GM20431 (cell line): Measurements from ENCODE around the gene GYPC.
"Not testable (repeated sequence)": the region's sequence is repeated elsewhere in the genome, so short reads cannot be mapped to it uniquely, and the experiment has no call there.

Source experiments
- in situ Hi-C: fragments of 300-500 bp; cut with MseI, MboI; formaldehyde crosslinking; loops from one replicate; pipeline ENCODE4 v1.15.0; 2020; ENCODE audit warnings: low sequenced_read_pairs; ENCODE audit not compliant: unreplicated experiment

GYPC gene

GRCh38 chr2:126664639-126665038 lies 8.7 kb downstream of the GYPC start:
- in situ Hi-C loops = no loop called here

- in situ Hi-C loops = no loop called here
Observed at GRCh38 chr2:126665483-126665882, 9.5 kb downstream of the GYPC start.

- in situ Hi-C loops = no loop called here
Observed at GRCh38 chr2:126668254-126668653, 12.3 kb downstream of the GYPC start.

- in situ Hi-C loops = no loop called here
Observed at GRCh38 chr2:126669772-126670171, 13.8 kb downstream of the GYPC start.

GRCh38 chr2:126671488-126671887 lies 15.5 kb downstream of the GYPC start:
- in situ Hi-C loops = no loop called here

GRCh38 chr2:126672980-126673605 lies 17.1 kb downstream of the GYPC start:
- in situ Hi-C loops = no loop called here

- in situ Hi-C loops = no loop called here
Observed at GRCh38 chr2:126674075-126674744, 18.3 kb downstream of the GYPC start.

- in situ Hi-C loops = no loop called here
Observed at GRCh38 chr2:126675637-126676036, 19.7 kb downstream of the GYPC start.

- in situ Hi-C loops = no loop called here
Observed at GRCh38 chr2:126676221-126677175, 20.5 kb downstream of the GYPC start.

GRCh38 chr2:126677176-126677538 lies 21.2 kb downstream of the GYPC start:
- in situ Hi-C loops = no loop called here

GRCh38 chr2:126678269-126679065 lies 22.5 kb downstream of the GYPC start:
- in situ Hi-C loops = no loop called here

- in situ Hi-C loops = no loop called here
Observed at GRCh38 chr2:126679094-126679713, 23.2 kb downstream of the GYPC start.

GRCh38 chr2:126681505-126681904 lies 25.5 kb downstream of the GYPC start:
- in situ Hi-C loops = no loop called here

- in situ Hi-C loops = no loop called here
Observed at GRCh38 chr2:126685629-126686028, 29.7 kb downstream of the GYPC start.

- in situ Hi-C loops = no loop called here
Observed at GRCh38 chr2:126686286-126686685, 30.3 kb downstream of the GYPC start.

GRCh38 chr2:126686841-126687485 lies 31.0 kb downstream of the GYPC start:
- in situ Hi-C loops = no loop called here

- in situ Hi-C loops = no loop called here
Observed at GRCh38 chr2:126687503-126687902, 31.5 kb downstream of the GYPC start.

GRCh38 chr2:126688594-126688993 lies 32.6 kb downstream of the GYPC start:
- in situ Hi-C loops = not testable (repeated sequence)

GRCh38 chr2:126692241-126692640 lies 36.3 kb downstream of the GYPC start:
- in situ Hi-C loops = not testable (repeated sequence)
